Cardiac muscle cell (in vitro differentiated cells and primary cell): Measurements from ENCODE around the gene PPP6R1. TPM values are rescaled to one million over a fixed set of nuclear protein-coding genes. Genes with fewer than 3 reads are reported as not detected.

ENCODE experiments used
- DNase-seq, 2 donors: peaks; one replicate each; pipeline versions ENCODE4 v3.0.0 to v3.0.0-alpha.2; 2010 to 2017; ENCODE audit warnings: low read depth in 1 of 2, low spot score in 1 of 2
- H3K27ac ChIP-seq: fragments of 200-600 bp; sonication (generic); 2 replicates; pipeline ENCODE4 v1.5.1; 2016
- H3K27me3 ChIP-seq: fragments of 200-600 bp; sonication (generic); 2 replicates; pipeline ENCODE4 v1.6.0; 2016; ENCODE audit warnings: control low read depth
- H3K36me3 ChIP-seq: fragments of 200-600 bp; sonication (generic); 2 replicates; pipeline ENCODE4 v1.5.1; 2016; ENCODE audit warnings: control low read depth
- H3K4me1 ChIP-seq: fragments of 200-600 bp; sonication (generic); 2 replicates; pipeline ENCODE4 v1.8.1; 2017; ENCODE audit warnings: low read depth, mild to moderate bottlenecking, mixed run types
- H3K4me3 ChIP-seq: fragments of 200-600 bp; sonication (generic); 2 replicates; pipeline ENCODE4 v1.5.1; 2016; ENCODE audit warnings: mild to moderate bottlenecking
- H3K9me3 ChIP-seq: fragments of 200-600 bp; sonication (generic); 2 replicates; pipeline ENCODE4 v1.5.1; 2017; ENCODE audit warnings: low read depth, mild to moderate bottlenecking, control low read depth
- polyA plus RNA-seq: library from polyadenylated mRNA; unstranded; fragments of >200 nt; fragmentation: Nextera tagmentation; extraction: Ambion mirVana; gene quantifications from 2 replicates; pipeline ENCODE4 v1.2.1, GENCODE V29; 2016
- total RNA-seq: library from RNA; depleted of rRNA; stranded (reverse); fragments of >200 nt; gene quantifications from 2 replicates; pipeline ENCODE4 v1.2.3, GENCODE V29; 2016
- TF ChIP-seq, protein P1 (sequence below): IDR thresholded peaks from 2 replicates; pipeline ENCODE4 v1.5.1; 2012; ENCODE audit warnings: low read depth, mild to moderate bottlenecking, low read length

Gene PPP6R1
- total and polyA plus RNA-seq, 2 experiments from 2014 or later, result 91.7 to 98.7 TPM

GRCh38 chr19:55255618-55256423 lies 3.0 kb downstream of the PPP6R1 start:
- TF ChIP-seq, protein P1, sequence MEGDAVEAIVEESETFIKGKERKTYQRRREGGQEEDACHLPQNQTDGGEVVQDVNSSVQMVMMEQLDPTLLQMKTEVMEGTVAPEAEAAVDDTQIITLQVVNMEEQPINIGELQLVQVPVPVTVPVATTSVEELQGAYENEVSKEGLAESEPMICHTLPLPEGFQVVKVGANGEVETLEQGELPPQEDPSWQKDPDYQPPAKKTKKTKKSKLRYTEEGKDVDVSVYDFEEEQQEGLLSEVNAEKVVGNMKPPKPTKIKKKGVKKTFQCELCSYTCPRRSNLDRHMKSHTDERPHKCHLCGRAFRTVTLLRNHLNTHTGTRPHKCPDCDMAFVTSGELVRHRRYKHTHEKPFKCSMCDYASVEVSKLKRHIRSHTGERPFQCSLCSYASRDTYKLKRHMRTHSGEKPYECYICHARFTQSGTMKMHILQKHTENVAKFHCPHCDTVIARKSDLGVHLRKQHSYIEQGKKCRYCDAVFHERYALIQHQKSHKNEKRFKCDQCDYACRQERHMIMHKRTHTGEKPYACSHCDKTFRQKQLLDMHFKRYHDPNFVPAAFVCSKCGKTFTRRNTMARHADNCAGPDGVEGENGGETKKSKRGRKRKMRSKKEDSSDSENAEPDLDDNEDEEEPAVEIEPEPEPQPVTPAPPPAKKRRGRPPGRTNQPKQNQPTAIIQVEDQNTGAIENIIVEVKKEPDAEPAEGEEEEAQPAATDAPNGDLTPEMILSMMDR, result no peak
- no peaks in the 10 kb centered on the region for H3K36me3 ChIP-seq
- H3K4me3 ChIP-seq, result no peak overlapping the region

DNA sequence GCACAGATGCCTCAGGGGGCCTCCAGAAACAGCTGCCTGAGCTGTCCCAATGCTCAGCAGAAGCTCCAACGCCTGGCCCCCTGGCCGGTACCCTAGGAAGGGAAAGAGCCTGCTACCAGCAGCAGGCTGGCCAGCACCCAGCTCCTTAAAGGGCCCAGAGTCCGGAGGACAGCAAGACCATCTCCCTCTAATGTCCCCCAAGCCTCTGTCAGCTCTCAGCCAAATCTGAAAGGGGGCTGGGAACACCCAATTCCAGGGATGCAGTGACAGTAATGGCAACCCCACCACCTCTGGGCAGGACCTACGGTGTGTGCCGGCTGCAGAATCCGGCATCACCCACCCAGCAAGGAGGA lies 4.2 kb downstream of the PPP6R1 start:
- H3K36me3 ChIP-seq, result no peaks in the 10 kb centered on the region
- H3K4me3 ChIP-seq, result no peak overlapping the region
- H3K9me3 ChIP-seq, result no peaks in the 10 kb centered on the region
- H3K27ac ChIP-seq, result no peak overlapping the region
- no peaks in the 10 kb centered on the region for H3K27me3 ChIP-seq
- DNase-seq, result no peak
- peaks cover 12% of the 10 kb centered on the region for H3K4me1 ChIP-seq
- TF ChIP-seq, protein P1, result no peak

More at GRCh38 chr19:55255618-55256423, 3.0 kb downstream of the PPP6R1 start:
- H3K27ac ChIP-seq, result no peak overlapping the region
- H3K9me3 ChIP-seq, result no peaks in the 10 kb centered on the region
- DNase-seq, result peak in 1 of 2 donors; percentile 5
- no peaks in the 10 kb centered on the region for H3K27me3 ChIP-seq
- peaks cover 15% of the 10 kb centered on the region for H3K4me1 ChIP-seq

DNA sequence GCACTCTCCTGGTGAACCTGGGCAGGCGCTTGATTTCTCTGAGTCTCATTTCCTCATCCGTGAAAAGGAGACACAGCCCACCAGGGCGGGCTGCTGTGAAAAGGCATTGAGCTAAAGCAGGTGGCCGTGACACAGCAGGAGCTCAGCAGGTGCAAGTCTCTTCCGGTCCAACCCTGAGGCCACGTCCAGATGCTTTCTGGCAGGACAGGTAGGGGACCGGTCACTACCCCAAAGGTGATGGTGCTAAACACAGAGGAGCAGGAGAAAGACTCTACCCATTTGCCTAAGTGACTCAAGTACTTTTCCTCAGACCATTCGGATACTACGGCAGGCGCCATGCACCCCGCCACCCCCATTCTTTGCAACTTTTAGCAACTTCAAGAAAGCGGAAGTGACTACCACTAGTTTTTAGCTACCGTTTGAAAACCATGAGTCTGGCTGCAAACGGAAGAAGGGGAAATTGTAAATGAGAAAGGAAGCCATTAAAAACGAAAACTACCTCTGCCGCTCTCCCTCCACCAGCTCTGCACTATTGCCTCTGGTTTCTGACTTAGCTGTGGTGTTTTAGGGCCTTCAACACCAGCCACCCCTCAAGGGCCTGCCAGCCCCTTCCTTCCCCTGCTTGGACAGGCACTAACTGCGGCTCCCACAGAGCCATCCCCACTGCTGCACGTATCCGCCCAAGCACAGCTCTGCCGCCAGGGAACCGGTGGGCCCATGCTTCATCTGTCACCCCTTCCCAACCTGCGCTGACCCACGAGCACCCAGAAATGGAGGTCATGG lies 4.8 kb downstream of the PPP6R1 start:
- Histone ChIP-seq H3K9me3 (no peaks in the 10 kb centered on the region), H3K27me3 (no peaks in the 10 kb centered on the region), H3K27ac (no peak overlapping the region), H3K4me1 (peaks cover 12% of the 10 kb centered on the region), H3K4me3 (no peak overlapping the region), H3K36me3 (no peaks in the 10 kb centered on the region)
- TF ChIP-seq, protein P1, result no peak
- no peak for DNase-seq

DNA sequence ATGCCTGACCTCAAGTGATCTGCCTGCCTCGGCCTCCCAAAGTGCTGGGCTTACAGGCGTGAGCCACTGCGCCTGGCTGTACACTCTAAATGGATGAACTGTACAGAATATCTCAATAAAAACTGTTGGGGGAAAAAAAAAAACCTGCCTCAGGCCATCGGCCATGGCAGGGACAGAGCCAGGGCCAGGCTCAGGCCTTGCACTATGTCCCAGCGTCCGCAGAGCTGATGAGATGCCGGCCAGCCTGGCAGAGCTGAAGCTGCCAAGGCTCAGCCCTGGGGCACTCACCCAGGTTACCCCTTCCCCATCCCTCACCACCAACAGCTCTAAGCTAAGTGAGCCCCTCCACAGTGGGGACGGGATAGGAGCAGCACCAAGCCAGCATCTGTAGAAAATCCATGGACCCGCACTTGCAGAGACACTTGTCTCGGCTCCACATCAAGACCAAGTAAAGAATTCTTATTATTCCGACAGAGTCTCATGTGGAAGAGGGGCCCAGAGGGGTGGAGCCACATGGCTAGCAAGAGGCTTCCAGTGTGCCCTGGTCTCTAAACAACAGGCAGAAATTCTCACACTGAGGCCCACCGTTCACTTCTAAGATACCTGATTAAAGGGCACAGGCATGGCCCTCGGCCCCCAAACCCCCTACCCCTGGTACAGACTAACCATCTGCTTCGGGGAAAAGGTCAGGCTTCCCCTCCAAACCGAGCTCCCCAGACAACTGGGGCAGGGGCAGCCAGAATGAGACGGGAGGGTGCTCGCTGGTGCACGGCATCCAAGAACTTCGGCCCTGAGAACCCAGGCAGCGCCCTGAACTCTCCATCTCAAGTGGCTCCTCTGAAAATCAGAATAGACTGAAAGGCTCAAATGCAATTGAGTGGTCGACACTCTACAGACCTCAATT lies 5.8 kb downstream of the PPP6R1 start:
- Histone ChIP-seq H3K9me3 (no peaks in the 10 kb centered on the region), H3K27me3 (no peaks in the 10 kb centered on the region), H3K4me1 (peaks cover 20% of the 10 kb centered on the region), H3K4me3 (no peak overlapping the region), H3K36me3 (no peaks in the 10 kb centered on the region), H3K27ac (no peak overlapping the region)
- TF ChIP-seq, protein P1, result no peak
- no peak for DNase-seq
